GM12873 (cell line): ENCODE results near the gene ACSM6.

Experiments
- TF ChIP-seq, protein P1 (sequence below): IDR thresholded peaks from 2 replicates; pipeline ENCODE4 v1.5.1; 2012; ENCODE audit warnings: low read depth, mild to moderate bottlenecking, moderate library complexity, low read length, control low read depth; ENCODE audit not compliant: insufficient read depth; ENCODE audit errors: missing control alignments

ACSM6 gene

DNA sequence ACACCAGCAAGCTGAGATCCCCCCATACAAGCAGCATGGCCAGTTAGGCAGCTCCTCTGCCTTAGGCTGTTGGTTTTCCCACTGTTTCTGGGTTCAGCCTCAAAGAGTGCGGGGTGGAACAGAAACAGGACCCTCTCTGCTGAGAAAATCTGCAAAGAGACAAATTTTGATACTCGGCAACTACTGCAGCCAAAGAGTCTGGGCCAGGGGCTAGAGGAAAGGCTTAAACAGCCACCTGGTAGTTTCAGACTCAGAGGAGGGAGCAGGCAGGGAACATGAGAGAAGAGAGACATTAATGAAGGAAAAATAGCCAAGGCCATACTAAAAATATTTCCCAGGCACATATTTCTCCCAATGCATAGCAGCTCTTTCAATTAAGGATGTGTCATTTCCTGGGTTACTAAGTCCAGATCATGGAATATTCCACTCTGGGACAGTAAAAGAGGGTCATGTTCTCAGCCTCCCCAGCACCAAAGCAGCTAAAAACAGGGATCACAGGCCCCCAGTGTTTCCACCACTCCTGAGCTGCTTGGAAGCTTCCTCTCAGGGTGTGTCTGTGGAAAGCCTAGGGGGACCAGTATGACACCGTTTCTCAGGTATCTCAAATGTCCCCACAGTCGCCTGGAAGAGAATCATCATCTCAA is 67.0 kb downstream of the ACSM6 start:
- TF ChIP-seq, protein P1, sequence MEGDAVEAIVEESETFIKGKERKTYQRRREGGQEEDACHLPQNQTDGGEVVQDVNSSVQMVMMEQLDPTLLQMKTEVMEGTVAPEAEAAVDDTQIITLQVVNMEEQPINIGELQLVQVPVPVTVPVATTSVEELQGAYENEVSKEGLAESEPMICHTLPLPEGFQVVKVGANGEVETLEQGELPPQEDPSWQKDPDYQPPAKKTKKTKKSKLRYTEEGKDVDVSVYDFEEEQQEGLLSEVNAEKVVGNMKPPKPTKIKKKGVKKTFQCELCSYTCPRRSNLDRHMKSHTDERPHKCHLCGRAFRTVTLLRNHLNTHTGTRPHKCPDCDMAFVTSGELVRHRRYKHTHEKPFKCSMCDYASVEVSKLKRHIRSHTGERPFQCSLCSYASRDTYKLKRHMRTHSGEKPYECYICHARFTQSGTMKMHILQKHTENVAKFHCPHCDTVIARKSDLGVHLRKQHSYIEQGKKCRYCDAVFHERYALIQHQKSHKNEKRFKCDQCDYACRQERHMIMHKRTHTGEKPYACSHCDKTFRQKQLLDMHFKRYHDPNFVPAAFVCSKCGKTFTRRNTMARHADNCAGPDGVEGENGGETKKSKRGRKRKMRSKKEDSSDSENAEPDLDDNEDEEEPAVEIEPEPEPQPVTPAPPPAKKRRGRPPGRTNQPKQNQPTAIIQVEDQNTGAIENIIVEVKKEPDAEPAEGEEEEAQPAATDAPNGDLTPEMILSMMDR: no peak

DNA sequence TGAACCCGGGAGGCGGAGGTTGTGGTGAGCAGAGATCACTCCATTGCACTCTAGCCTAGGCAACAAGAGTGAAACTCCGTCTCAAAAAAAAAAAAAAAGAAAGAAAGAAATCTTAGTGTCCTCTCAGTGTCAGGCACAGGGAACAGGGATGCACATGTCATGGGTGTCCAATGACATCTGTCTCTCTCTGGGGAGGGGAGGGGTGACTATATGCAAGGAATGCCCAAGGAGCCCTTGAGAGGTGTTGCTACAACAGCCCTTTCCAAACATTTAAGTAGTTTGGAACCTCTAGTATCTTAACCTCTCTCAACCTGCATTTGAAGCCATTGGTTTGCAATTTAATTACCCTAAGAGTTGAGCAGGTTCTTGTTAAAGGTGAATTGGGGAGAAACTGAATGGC is 67.9 kb downstream of the ACSM6 start:
- TF ChIP-seq, protein P1: no peak

DNA sequence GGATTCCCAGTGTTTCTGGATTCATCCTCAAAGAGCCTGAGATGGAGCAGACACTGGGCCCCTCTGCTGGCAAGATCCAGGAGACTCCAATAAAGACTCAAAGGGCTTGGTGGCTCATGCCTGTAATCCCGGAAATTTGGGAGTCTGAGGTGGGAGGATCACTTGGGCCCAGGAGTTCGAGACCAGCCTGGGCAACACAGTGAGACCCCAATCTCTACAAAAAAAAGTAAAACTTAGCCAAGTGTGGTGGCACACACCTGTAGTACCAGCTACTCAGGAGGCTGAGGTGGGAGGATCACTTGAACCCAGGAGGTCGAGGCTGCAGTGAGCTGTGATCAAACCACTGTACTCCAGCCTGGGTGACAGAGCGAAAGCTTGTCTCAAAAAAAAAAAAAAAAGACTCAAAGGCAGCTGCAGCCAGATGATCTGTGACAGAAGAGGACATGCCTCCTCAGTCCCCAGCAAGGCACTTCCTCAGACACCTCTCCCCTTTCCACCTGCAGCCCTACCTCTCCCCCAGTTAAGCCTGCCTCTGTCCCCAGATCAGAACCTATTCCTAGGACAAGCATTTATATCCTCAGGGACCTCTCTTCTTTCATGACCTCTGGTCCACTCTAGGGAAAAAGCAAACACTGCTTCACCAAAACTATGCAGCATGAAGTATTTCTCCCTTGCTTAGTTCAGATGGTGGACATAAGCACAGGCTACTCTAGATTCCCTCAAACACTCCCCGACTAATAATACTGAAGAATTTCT is 68.9 kb downstream of the ACSM6 start:
- TF ChIP-seq, protein P1: no peak

DNA sequence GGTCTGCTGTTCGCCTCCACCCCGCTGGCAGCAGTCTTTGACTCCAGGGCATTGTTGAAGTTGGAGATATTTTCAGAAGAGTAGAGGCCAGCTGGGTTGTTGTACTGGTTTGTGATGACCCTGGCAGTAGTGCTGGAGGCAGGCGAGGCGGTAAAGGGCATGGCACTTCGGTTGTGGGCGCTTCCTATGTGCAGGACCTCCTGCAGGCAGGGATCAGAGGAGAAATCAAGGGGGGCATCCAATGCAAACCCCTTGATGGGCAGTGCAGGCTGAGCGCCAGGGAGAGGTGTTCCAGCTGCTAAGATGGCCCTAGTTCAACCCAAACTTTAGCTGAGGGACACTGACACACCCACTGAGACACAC is 69.8 kb downstream of the ACSM6 start:
- TF ChIP-seq, protein P1: no peak

DNA sequence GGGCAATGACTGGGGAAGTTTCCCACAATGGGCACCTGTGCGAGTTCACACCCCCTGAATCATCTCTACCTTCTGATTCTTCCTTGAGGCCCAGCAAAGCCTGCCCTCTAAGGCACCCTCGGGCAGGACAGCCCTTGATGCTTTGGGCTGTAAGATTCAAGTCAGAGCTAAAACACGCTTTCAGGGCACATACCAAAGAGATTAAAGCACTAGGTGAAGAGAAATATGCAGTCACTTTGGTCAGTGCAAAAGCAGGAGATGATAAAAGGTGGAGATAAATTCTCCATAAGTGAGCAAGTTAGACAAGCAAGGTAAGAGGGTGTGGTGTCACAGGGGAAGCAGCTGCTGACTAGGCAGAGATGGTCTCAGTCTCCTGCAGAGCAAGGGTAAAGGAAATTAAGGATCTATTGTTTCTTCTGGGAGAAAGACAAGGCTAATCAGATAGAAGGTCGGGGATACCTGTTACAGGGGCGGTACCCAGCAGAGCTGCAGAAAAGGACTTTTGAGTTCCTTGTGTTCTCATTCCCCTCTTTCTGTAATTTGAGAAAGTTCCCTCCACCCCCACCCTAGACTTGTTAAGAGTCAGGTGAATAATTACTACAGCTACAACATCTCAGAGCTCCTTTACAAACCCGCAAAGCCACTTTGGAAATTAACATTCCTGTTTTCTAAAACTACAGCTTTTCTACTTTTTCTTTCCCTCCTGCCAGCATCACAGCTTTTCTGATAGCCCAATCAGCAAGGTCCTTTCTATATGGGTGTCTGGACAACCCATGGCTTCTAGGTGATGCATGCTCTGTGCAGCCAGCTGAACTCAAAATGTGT is 70.4 kb downstream of the ACSM6 start:
- TF ChIP-seq, protein P1: no peak

DNA sequence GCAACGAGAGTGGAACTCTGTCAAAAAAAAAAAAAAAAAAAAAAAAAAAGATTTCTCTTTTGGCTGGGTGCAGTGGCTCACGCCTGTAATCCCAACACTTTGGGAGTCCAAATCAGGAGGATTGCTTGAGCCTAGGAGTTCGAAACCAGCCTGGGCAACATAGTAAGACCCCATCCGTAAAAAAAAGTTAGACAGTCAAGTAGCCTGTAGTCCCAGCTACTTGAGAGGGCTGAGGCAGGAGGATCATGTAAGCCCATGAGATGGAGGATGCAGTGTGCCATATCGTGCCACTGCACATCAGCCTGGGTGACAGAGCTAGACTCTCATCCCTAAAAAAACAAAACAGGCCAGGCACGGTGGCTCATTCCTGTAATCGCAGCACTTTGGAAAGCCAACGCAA is 71.5 kb downstream of the ACSM6 start:
- TF ChIP-seq, protein P1: no peak

DNA sequence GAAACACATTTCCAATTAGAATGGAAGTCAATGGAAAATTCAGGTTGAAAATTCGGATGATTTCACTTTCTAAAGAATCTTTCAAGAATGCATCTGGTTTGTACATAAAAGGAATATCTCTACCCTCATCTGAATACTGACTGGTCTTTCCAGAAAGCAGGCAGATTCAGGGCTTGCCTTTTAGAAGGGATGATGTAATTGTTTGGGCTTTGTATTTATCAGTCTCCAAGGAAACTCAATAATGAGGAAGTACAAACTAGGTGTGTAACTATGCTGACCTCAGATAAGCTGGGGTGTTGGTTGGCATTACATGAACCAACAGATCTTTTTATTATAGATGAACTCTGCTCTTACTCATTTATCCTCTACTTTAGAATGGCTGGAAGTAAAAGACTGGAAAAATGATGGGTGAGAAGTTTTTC is 72.6 kb downstream of the ACSM6 start:
- TF ChIP-seq, protein P1: no peak
